Stimulated activated naive B cell treated with anti-CD40 and anti-IgM and Interleukin-4, amounts not matched to agents 10 μg/mL and 1 μg/mL and 100 μg/mL, for 72 hours (primary cell): Measurements from ENCODE around the gene BIVM.

ENCODE experiments used
- ATAC-seq, 2 donors: fragments of 150-1000 bp; cut with Tn5 transposase; replicated peaks; 2 replicates each; pipeline ENCODE4 v1.10.0; 2021; ENCODE audit warnings: moderate library complexity in 1 of 2
- DNase-seq: peaks from one replicate; pipeline ENCODE4 v3.0.0; 2021
- H3K27ac Mint-ChIP-seq: one replicate; pipeline ENCODE4 v1.8.0; 2022; ENCODE audit warnings: mild to moderate bottlenecking, mixed read lengths
- H3K27me3 Mint-ChIP-seq, 2 donors: one replicate each; pipeline ENCODE4 v1.8.0; 2022; ENCODE audit warnings: mixed read lengths in 2 of 2
- H3K36me3 Mint-ChIP-seq, 2 donors: one replicate each; pipeline ENCODE4 v1.8.0; 2022; ENCODE audit warnings: mixed read lengths in 2 of 2, mild to moderate bottlenecking in 1 of 2
- H3K4me1 Mint-ChIP-seq, 2 donors: one replicate each; pipeline ENCODE4 v1.8.0; 2022; ENCODE audit warnings: mixed read lengths in 2 of 2, mild to moderate bottlenecking in 1 of 2
- H3K4me3 Mint-ChIP-seq, 2 donors: one replicate each; pipeline ENCODE4 v1.8.0; 2022; ENCODE audit warnings: mild to moderate bottlenecking in 2 of 2, mixed read lengths in 2 of 2, moderate library complexity in 1 of 2
- H3K9me3 Mint-ChIP-seq, 2 donors: one replicate each; pipeline ENCODE4 v1.8.0; 2022; ENCODE audit warnings: mixed read lengths in 2 of 2, mild to moderate bottlenecking in 1 of 2

The BIVM gene

DNA sequence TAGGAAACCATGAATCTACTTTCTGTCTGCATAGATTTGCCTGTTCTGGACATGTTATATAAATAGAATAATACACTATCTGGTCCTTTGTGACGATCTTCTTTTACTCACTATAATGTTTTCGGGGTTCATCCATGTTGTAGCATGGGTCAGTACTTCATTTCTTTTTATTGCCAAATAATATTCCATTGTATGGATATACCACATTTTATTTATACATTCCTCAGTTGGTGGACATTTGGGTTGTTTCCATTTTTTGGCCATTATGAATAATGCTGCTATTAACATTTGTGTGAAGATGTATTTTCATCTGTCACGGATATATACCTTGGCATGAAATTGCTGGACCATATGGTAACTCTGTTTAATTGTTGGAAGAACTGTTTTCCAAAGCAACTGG lies 6.8 kb downstream of the BIVM start:
- H3K27ac Mint-ChIP-seq, result no peak overlapping the region
- DNase-seq (no peak), ATAC-seq (no peak)
- H3K9me3 Mint-ChIP-seq, result no peaks in the 10 kb centered on the region
- H3K4me3 Mint-ChIP-seq, result no peak overlapping the region
- H3K4me1 Mint-ChIP-seq, result peaks cover 2 to 12% of the 10 kb centered on the region in 2 donors
- H3K36me3 Mint-ChIP-seq, result peaks cover 0 to 3% of the 10 kb centered on the region in 2 donors
- no peaks in the 10 kb centered on the region for H3K27me3 Mint-ChIP-seq

DNA sequence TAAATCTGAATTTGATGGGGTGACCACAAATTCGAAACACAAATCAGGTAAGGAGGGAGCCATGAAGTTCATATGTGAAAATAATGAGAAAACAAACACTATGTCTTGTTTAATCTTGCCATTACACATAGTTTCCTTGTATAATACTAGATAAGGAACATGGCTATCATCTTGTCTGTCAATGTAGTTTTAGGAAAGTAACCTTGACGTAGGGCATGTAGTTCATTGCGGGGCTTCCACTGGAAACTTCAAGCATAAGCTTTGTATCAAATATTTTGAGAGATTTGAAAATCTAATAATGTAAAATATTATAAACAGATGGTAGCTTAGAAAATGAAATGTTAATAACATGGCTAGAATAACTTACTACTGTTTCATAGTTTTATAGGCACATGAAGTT lies 8.8 kb downstream of the BIVM start:
- Mint-ChIP-seq H3K36me3 (peaks cover 0 to 12% of the 10 kb centered on the region in 2 donors), H3K4me3 (no peak overlapping the region), H3K27me3 (no peaks in the 10 kb centered on the region), H3K9me3 (no peaks in the 10 kb centered on the region), H3K27ac (no peak overlapping the region), H3K4me1 (peaks cover 2 to 6% of the 10 kb centered on the region in 2 donors)
- ATAC-seq (no peak), DNase-seq (no peak)

DNA sequence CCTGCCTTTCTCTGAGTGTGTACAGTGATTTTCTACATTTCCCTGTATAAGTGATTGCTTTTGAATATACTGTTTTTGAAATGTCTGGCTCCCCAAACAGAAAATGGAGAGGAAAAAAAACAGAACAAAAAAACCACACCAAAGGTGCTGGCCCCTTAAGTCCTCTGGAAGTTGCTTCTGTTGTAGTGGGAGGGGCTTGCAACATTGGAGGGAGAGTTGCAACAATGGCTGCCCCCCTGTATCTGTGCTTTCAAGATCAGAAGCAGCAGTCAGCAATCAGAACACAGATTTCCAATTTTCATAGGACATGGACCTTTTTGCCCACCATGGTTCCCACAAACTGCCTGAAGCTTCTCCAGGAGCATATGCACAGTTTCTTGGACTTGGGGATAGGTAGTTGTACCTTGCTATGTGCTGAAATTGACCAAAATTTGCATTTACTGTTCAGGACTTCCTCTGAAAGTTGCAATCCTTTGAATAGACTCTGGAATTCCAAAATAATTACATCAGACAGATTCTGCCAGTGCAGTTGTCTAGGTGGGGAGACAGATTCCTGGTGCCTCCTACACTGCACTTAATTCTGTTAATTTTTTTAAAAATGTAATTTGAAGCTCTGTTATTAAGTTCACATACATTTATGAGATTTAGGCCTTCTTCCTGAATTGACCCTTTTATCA lies 13.8 kb downstream of the BIVM start:
- DNase-seq, result no peak
- Mint-ChIP-seq H3K9me3 (no peaks in the 10 kb centered on the region), H3K4me1 (peaks cover 4 to 6% of the 10 kb centered on the region in 2 donors), H3K36me3 (peaks cover 2 to 16% of the 10 kb centered on the region in 2 donors), H3K4me3 (no peak overlapping the region), H3K27me3 (no peaks in the 10 kb centered on the region), H3K27ac (no peak overlapping the region)
- no peak for ATAC-seq

DNA sequence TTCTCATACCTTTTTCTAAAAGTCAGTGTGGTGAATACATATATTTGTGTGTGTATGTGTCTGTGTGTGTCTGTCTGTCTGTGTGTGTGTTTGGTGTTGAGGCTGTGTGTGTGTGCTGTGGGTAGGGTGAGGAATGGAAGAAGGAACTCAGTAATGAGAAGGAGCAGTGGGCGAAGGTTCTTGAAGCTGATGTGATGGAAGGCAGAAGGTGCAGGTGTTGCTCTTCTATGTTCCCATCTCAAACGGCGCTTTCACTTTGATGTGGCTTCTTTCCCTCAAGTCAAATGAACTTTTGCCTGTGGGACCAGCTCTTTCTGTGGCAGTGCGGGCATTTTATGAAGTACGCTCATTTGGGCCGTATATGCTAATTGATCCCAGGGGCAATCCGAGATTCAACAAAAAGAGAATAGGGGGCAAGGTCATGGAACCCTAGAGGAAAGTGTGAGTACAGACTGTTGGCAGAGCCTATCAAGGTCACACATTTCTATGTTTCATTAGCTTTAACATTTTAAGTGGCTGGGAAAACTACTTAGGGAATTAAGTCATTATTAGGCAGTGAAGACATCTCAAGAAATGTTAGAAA lies 15.2 kb downstream of the BIVM start:
- Mint-ChIP-seq H3K27me3 (no peaks in the 10 kb centered on the region), H3K9me3 (no peaks in the 10 kb centered on the region), H3K4me3 (no peak overlapping the region), H3K36me3 (peaks cover 2 to 19% of the 10 kb centered on the region in 2 donors), H3K4me1 (peaks cover 3 to 6% of the 10 kb centered on the region in 2 donors), H3K27ac (no peak overlapping the region)
- ATAC-seq (no peak), DNase-seq (no peak)

DNA sequence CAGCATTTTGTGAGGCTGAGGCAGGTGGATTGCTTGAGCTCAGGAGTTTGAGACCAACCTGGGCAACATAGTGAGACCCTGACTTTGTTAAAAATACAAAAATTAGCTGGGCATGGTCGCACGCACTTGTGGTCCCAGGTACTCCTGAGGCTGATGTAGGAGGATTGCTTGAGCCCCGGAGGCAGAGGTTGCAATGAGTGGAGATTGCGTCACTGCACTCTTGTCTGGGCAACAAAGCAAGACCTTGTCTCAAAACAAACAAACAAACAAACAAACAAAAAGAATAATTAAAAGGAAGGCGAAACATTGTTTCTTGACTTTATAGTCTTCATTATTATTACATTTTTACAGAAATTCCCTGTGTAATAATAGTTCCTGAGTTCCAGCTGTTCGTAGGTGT lies 15.9 kb downstream of the BIVM start:
- Mint-ChIP-seq H3K4me1 (peaks cover 3 to 6% of the 10 kb centered on the region in 2 donors), H3K9me3 (no peaks in the 10 kb centered on the region), H3K27me3 (no peaks in the 10 kb centered on the region), H3K4me3 (no peak overlapping the region), H3K36me3 (peaks cover 2 to 23% of the 10 kb centered on the region in 2 donors), H3K27ac (no peak overlapping the region)
- no peak for ATAC-seq
- no peak for DNase-seq

DNA sequence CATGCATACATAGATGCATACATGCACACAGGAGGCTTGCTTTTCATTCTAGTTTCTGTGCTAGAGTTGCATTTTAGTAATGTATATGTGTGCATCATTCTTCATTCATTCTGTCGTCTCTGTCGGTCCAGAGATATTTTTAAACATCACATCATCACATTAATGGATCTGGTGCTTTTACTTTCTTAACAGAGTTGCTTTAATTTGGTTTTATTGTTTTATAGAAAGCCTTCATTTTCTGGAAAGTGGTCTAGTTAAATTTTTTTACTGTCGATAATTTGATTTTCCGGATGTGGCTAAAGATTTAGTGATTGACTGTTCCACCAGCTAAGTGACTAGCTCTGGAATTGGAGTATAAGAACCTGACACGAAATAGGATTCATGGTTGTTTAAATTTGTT lies 16.9 kb downstream of the BIVM start:
- ATAC-seq, result no peak
- H3K4me1 Mint-ChIP-seq, result peaks cover 3 to 6% of the 10 kb centered on the region in 2 donors
- H3K4me3 Mint-ChIP-seq, result no peak overlapping the region
- no peaks in the 10 kb centered on the region for H3K27me3 Mint-ChIP-seq
- H3K36me3 Mint-ChIP-seq, result peaks cover 5 to 24% of the 10 kb centered on the region in 2 donors
- no peak for DNase-seq
- H3K27ac Mint-ChIP-seq, result no peak overlapping the region
- no peaks in the 10 kb centered on the region for H3K9me3 Mint-ChIP-seq

DNA sequence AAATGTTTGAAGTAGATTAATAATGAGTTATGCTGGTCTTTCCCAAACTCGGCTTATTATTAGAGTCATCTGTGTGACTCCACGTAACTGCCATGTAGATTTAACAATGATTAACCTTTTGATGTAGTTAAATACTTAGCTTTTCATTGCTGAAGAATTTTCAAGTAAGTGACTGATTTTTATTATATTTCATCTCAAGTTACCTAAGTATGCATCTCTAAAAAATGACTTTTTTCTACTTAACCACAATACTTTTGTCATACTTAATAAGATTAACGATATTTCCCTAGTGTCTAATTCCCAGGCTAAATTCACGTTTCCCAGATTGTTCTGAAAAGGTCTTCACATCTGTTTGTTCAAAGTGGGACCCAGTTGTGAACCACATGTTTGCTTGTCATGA lies 17.8 kb downstream of the BIVM start:
- no peak for DNase-seq
- H3K4me1 Mint-ChIP-seq, result peaks cover 3 to 6% of the 10 kb centered on the region in 2 donors
- no peak overlapping the region for H3K4me3 Mint-ChIP-seq
- H3K36me3 Mint-ChIP-seq, result peaks cover 5 to 24% of the 10 kb centered on the region in 2 donors
- ATAC-seq, result no peak
- no peaks in the 10 kb centered on the region for H3K27me3 Mint-ChIP-seq
- H3K27ac Mint-ChIP-seq, result no peak overlapping the region
- no peaks in the 10 kb centered on the region for H3K9me3 Mint-ChIP-seq

DNA sequence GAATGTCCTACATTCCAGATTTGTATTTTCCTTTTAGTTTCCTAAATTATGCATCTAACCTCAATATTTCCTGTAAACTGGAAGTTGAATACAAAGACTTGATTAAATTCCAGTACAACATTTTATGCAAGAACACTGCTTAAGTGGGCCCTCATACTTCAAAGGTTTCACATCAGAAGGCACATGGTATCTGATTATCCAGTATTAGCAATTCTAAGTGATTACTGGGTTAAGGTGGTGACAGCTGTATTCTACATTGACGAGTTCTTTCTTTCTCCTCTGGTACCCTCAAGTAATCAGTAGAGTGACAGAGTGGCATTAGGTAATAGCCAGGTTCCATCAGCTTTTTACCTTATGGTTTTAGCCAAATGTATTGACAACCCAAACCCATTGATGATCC lies 18.3 kb downstream of the BIVM start:
- Mint-ChIP-seq H3K9me3 (no peaks in the 10 kb centered on the region), H3K4me3 (no peak overlapping the region), H3K27ac (no peak overlapping the region), H3K4me1 (peaks cover 3 to 6% of the 10 kb centered on the region in 2 donors), H3K36me3 (peaks cover 5 to 23% of the 10 kb centered on the region in 2 donors), H3K27me3 (no peaks in the 10 kb centered on the region)
- DNase-seq, result no peak
- no peak for ATAC-seq

DNA sequence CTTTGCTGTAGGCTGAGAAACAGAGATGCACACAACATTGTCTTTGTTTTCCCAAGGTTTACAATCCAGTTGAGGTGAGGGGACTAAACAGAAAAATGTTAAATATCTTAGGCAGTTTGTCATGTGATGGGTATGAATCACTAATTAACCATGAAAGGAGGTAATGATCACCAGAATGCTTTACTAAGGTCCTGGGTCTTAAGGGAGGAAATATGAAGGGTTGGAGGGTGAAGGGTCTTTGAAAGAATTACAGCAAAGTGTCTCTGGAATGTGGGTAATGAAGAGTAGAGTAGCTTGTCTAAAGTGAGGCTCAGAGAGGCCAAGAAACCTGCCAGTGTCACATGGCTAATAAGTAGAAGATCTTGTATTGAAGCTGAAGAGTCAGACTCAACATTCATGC lies 19.0 kb downstream of the BIVM start:
- Mint-ChIP-seq H3K4me3 (no peak overlapping the region), H3K9me3 (no peaks in the 10 kb centered on the region), H3K27ac (no peak overlapping the region), H3K27me3 (no peaks in the 10 kb centered on the region), H3K36me3 (peaks cover 8 to 23% of the 10 kb centered on the region in 2 donors), H3K4me1 (peaks cover 3 to 6% of the 10 kb centered on the region in 2 donors)
- no peak for DNase-seq
- ATAC-seq, result no peak

DNA sequence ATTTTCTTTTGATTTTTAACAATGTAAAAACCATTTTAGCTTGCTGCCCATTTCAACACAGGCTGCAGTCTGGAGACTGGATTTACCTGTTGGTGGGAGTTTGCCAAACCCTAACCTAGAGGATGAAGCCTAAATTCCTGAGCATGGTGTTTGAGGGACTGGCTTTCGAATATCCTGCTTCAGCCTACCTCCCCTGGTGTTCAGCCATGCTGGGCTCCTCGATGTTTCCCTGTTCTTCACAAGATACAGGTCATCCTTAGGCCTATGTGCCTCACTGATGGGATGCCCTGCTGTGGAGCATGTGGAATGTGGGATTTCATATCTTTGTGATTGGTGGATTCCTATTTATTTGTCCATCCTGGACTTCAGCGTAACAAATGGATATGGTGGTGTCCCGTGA lies 26.5 kb downstream of the BIVM start:
- Mint-ChIP-seq H3K9me3 (peaks cover 0 to 3% of the 10 kb centered on the region in 2 donors), H3K27ac (no peak overlapping the region), H3K4me1 (no peaks in the 10 kb centered on the region), H3K27me3 (no peaks in the 10 kb centered on the region), H3K4me3 (no peak overlapping the region), H3K36me3 (peaks cover 12 to 18% of the 10 kb centered on the region in 2 donors)
- ATAC-seq (no peak), DNase-seq (no peak)

DNA sequence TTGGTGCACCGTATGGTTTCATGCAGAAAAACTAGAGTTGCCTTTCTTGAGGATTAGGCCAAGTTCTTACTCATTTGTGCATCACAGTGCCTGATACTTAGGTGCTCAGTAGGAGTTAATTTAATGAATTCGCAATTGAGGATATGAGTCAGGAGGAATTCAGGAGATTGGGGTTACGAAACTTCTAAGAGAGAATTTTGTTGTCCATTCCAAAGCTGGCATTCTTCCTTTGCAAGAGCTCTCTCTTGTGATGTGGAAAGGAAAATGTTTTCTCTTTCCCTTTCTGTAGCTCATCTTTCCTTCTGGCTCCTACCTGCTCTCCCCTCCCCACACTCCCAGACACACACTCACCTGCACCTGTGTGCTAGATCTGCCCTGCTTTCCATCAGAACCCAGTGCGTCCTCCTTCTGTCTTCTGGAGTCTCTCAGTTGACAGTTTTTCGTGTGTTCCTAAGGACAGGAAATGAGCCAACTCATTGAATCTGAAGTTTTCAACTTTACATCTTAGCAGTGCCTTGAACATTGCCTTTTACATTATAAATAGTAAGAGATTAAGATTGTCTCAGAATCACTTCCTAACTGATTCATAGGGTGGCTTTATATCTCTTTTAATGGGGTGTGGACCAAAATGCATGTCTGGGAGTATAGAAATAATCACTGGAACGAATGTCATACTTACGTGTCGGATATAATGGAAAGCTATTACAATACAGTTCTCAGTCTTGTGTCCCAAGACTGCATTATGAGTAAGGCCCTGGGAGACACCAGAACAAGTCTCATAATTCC lies 27.2 kb downstream of the BIVM start:
- ATAC-seq (no peak), DNase-seq (no peak)
- no peaks in the 10 kb centered on the region for H3K27me3 Mint-ChIP-seq
- peaks cover 0 to 3% of the 10 kb centered on the region in 2 donors for H3K9me3 Mint-ChIP-seq
- H3K4me1 Mint-ChIP-seq, result no peaks in the 10 kb centered on the region
- H3K27ac Mint-ChIP-seq, result no peak overlapping the region
- H3K4me3 Mint-ChIP-seq, result no peak overlapping the region
- peaks cover 10 to 16% of the 10 kb centered on the region in 2 donors for H3K36me3 Mint-ChIP-seq

DNA sequence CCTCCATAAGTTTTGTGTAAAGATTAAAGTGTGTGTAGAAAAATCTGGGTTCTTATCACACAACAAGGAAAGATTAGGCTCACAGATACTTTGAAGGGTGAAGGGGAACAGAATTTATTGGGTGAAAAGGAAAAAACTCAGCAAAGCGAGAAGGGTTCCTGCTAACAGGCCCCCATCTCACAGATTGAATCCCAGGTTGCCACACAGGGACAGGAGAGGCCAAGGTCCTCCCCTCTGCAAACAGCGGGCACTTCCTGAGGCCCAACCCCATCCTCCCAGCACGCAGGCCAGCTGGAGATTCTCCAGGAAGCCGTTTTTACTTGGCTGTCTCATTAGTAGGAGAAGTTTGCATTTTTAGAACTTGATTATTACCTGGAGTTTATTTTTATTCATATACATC lies 31.7 kb downstream of the BIVM start:
- ATAC-seq, result no peak
- no peak for DNase-seq
- Mint-ChIP-seq H3K4me1 (no peaks in the 10 kb centered on the region), H3K9me3 (no peaks in the 10 kb centered on the region), H3K4me3 (no peak overlapping the region), H3K27me3 (no peaks in the 10 kb centered on the region), H3K36me3 (peaks cover 2 to 12% of the 10 kb centered on the region in 2 donors), H3K27ac (no peak overlapping the region)

DNA sequence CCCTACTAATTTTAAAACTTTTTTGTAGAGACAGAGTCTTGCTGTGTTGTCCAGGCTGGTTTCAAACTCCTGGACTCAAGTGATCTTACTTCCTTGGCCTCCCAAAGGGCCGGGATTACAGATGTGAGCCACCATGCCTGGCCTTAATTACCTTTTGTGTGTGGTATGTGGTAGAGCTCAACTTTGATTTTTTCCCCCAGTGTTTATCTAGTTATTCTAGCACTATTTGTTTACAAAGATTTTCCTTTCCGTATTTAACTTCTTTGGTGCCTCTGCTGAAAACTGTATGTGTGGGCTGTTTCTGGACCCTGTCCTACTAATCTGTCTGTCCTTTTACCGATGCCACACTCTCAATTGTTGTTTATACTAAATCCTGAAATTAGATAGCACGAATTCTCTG lies 37.6 kb downstream of the BIVM start:
- Mint-ChIP-seq H3K4me1 (no peaks in the 10 kb centered on the region), H3K4me3 (no peak overlapping the region), H3K9me3 (no peaks in the 10 kb centered on the region), H3K36me3 (peaks cover 2 to 22% of the 10 kb centered on the region in 2 donors), H3K27me3 (no peaks in the 10 kb centered on the region), H3K27ac (no peak overlapping the region)
- ATAC-seq, result no peak
- no peak for DNase-seq

DNA sequence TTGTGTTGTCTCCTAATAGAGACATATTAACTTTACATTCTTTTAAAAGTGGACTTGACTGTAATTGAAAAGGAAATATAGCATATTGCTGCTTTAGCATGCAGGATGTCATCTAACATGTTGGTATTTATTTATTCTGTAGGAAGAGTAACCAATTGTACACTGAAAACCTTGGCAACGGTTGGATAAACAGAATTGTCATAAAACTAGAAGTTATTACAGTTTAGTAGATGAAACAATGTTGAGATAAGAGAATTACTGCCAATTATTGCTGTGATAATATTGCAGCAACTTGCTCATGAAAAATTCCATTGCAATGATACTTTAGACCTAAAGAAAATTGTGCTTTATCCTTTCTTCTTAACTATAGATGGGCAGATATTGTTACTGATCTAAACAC lies 39.4 kb downstream of the BIVM start:
- H3K36me3 Mint-ChIP-seq, result peaks cover 1 to 16% of the 10 kb centered on the region in 2 donors
- ATAC-seq, result no peak
- H3K27me3 Mint-ChIP-seq, result no peaks in the 10 kb centered on the region
- DNase-seq, result no peak
- H3K4me3 Mint-ChIP-seq, result no peak overlapping the region
- no peak overlapping the region for H3K27ac Mint-ChIP-seq
- no peaks in the 10 kb centered on the region for H3K9me3 Mint-ChIP-seq
- H3K4me1 Mint-ChIP-seq, result no peaks in the 10 kb centered on the region

DNA sequence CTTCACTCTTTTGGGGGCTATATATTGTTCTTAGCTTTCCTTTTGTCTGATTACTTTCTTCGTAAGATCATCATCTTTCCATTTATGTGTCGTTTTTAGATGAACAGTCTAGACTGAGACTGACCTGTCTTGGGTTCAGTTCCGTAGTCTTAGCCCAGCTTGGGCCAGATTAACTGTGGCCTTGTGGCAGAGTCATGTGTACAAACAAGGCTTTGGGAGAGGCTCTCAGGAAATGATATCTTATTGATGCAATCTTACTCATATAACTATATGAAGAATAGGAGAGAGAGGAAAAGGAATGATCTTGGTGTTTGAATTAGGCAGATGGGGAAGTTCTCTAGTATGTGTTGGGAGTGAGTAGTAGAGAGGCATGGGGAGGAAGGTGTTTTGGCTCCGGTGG lies 40.1 kb downstream of the BIVM start:
- no peak overlapping the region for H3K4me3 Mint-ChIP-seq
- no peaks in the 10 kb centered on the region for H3K27me3 Mint-ChIP-seq
- H3K4me1 Mint-ChIP-seq, result no peaks in the 10 kb centered on the region
- peaks cover 1 to 21% of the 10 kb centered on the region in 2 donors for H3K36me3 Mint-ChIP-seq
- no peak for ATAC-seq
- no peak overlapping the region for H3K27ac Mint-ChIP-seq
- no peak for DNase-seq
- H3K9me3 Mint-ChIP-seq, result no peaks in the 10 kb centered on the region
